HG03095 (cell line): ENCODE data around the gene CLDN15.

Experiments used
- ATAC-seq: cut with Tn5 transposase; IDR thresholded peaks from one replicate; pipeline ENCODE4 v1.9.1; 2021; ENCODE audit warnings: moderate library complexity; ENCODE audit not compliant: unreplicated experiment

Gene CLDN15

DNA sequence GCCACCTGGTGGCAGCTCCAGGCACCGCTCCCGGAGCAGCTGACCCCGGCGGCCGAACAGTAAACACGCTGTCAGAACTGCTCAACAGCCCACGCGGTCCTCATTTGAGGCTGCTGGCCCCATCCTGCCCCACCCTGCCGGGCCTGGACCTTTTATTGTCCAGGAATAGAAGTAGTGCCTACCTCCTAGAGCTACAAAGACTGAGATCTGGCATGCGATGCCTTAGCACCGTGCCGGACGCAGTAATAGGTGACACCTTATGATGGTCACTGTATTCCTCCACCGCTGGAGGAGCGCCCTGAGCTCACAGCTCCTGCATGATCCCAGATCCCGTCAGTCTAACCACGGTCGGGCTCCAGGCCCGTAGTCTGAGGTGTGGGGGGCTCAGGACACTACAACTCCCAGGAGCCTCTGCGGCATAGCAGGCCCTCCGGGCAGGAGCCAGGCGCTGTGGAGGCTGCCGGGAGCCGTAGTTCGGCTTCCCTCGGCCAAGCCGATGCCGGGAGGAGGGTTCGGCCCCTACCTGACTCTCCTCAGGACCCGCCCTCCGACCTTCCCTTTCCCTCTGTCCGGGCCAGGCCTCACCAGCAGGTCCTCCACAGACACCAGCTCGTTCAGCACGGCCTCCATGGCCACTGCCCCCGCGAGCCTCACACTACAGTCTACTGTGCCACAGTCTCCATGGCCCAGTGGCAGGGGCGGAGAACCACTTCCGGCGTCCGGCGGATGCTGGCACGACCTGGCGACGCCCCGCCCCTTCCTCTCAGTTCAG, 7.0 kb upstream of the CLDN15 start, which contains the start of gene FIS1:
TSS of gene FIS1 (minus strand) at position 707 of the 772 bp plus-strand sequence. CDS start at position 630, 77 bp downstream.
- ATAC-seq, result peak; percentile 92

GRCh38 chr7:101243646-101244374, 6.2 kb upstream of the CLDN15 start:
- ATAC-seq, result no peak

- no peak for ATAC-seq
These were observed 4.1 kb upstream of the CLDN15 start for GRCh38 chr7:101241443-101242349.

DNA sequence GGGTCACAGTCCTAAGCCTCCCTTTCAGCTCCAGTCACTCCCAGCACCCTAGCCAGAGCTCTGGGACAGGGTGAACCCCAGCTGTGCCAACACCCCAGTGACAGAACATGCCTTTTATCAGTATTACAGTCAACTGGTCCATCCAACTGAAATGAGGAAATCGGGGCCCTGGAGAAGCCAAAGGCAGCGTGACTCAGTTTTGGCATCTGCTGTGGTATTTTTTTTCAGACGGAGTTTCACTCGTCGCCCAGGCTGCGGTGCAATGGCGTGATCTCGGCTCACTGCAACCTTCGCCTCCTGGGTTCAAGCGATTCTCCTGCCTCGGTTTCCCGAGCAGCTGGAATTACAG, 3.4 kb upstream of the CLDN15 start:
- ATAC-seq, result no peak

DNA sequence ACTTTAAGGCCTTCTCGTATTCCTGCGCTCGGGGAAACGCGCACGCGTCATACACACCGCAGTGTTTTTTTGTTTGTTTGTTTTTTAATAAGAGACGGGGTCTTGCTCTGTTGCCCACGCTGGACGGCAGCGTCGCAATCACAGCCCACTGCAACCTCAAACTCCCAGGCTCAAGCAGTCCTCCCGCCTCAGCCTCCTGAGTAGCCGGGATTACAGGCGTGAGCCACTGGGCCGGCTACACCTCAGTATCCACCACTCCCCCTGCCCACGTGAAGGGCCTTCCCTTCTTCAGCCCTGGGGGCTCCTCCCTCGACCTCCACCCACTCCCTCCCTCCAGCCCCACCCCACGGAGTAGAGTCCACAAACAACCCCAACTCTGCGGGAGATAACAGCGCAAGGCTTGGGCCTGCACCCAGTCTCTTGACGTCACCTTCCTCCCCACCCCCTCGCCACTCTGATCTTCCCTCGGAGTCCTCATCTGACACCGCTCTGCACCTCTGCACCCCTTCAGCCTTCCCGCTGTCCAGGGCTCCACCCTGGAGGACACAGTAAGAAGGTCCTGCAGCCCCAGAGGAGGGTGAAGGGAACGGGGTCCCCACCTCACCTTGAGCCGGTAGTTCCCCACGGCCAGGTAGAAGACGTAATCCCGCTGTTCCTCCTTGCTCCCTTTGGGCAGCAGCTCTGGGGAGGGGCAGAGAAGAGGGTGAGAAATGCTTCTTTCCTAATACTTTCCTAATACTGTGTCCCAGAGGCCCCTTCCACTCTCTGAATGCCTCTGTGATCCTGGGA, 2.8 kb upstream of the CLDN15 start:
- ATAC-seq, result no peak

GRCh38 chr7:101239951-101240220, 2.3 kb upstream of the CLDN15 start:
- ATAC-seq, result no peak

- no peak for ATAC-seq
These were observed 1.8 kb upstream of the CLDN15 start for GRCh38 chr7:101239191-101239950.

DNA sequence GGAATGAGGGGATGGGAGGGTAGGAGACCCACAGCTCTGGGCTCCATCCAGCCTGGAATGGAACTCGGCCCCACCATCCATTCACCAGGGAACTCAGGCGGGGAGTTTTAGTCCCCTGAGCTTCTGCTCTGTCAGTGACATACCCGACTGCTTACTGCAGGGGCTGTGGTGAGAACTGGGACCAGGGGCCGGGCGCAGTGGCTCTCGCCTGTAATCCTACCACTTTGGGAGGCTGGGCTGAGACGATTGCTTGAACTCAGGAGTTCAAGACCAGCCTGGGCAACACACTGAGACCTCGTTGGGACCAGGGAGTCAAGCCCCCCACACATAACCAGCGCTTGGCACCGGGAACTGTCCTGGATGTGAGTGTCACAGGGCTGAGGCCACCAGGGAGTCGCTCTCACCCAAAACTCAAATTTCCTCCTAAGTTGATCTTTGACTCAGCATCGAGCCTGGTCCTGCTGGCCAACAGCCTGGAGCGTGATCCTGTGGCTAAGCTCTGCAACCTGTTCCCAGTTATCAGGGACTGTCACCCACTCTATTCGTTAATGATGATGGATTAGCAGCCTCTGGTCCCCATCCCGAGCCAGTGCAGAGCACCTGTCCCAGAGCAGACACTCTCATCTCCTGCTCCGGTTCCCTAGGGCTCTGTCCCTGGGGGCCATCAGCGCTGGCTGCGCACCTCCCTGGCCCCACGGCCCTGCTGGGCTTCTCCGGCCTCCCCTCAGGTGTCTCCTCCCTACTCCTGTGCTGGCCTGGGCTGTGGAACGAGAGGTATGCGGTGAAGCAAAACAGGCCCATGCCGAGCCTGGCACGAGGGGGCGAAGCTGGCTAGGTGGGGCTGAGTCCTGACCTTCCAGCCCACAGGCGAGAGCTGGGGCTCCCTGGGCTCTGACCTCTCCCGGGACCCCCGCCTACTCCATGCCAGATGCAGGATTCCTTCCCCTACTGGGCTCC, 902 bp upstream of the CLDN15 start:
- no peak for ATAC-seq

DNA sequence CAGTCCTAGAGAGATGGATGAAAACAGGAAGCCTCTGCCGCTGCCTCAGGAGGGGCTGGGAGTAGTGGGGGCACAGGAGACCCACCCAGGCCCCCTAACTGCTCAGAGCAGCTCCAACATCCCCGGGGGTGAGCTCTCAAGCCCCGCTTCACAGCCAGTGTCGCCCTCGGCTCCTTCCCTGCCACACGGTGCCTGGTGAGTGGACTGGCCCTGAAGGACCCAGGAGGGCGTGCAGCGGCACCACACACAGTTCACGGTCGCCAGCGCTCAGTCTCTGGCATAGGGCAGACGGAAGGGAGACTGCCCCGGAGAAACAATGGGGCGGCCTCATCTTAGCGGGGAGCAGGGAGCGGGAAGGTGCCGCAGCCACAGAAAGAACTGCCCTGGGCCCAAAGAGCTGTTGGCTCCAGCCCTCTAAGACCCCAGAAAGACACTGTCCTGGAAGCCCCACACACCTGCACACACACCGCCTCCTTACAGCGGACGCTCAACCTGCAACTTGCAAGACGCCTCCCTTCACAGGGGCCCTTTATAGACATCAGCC, 1.2 kb downstream of the CLDN15 start:
- no peak for ATAC-seq

DNA sequence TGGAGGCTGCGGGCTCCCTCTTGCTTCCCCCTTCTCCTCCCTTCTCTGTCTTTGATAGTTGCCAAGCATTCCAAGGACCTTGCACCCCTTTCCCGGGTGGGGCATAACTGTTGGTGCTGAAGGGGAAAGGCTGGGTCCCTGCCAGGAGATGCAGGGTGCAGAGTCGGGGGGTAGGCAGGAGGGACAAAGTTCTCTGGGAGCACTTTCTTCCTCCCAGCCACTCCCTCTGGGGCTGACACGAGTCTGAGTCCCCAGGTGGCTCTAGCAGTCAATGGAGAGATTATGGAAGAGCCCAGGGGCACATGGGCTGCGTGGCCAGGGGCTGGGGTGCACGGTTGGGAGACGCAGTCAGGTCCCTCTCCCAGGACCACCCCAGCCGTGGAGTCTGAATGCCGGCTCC, 2.1 kb downstream of the CLDN15 start:
- no peak for ATAC-seq

GRCh38 chr7:101235050-101235449, 2.6 kb downstream of the CLDN15 start:
- no peak for ATAC-seq

DNA sequence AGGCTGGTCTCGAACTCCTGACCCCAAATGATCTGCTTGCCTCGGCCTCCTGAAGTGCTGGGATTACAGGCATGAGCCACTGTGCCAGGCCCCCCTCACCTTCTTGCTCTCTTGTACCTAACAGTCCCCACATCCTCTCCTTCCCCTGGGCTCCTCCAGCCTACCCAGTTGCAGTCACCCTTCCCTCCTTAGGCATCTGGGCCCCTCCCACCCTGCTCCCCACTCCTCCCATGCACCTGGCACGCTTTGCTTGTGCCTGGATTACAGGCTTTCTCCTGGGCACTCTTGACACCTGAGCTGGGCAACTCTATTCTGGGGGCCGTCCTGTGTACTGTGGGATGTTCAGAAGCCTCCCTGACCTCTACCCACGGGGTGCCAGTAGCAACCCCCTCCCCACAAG, 3.0 kb downstream of the CLDN15 start:
- no peak for ATAC-seq

- no peak for ATAC-seq
These were observed 3.6 kb downstream of the CLDN15 start for GRCh38 chr7:101233907-101234547.

- no peak for ATAC-seq
These were observed 5.3 kb downstream of the CLDN15 start for GRCh38 chr7:101232141-101232850.

GRCh38 chr7:101231644-101232043, 6.0 kb downstream of the CLDN15 start:
- ATAC-seq, result no peak

GRCh38 chr7:101226721-101227120, 10.9 kb downstream of the CLDN15 start:
- ATAC-seq, result no peak

- ATAC-seq, result no peak
These were observed 12.0 kb downstream of the CLDN15 start for GRCh38 chr7:101225650-101226049.

DNA sequence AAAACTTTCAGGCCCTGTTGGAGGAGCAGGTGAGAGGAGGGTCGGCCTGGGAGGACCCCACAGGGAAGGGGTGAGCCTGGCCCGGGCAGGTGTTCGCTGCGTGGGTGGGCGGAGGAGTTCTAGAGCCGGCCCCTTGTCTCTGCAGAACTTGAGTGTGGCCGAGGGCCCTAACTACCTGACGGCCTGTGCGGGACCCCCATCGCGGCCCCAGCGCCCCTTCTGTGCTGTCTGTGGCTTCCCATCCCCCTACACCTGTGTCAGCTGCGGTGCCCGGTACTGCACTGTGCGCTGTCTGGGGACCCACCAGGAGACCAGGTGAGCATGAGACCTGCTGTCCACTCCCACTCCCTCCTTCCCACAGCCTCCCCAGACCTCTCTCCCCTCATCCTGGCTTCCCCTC, 14.1 kb downstream of the CLDN15 start:
- ATAC-seq, result no peak
